ENCODE results near the gene NR2E1.

The NR2E1 gene

DNA sequence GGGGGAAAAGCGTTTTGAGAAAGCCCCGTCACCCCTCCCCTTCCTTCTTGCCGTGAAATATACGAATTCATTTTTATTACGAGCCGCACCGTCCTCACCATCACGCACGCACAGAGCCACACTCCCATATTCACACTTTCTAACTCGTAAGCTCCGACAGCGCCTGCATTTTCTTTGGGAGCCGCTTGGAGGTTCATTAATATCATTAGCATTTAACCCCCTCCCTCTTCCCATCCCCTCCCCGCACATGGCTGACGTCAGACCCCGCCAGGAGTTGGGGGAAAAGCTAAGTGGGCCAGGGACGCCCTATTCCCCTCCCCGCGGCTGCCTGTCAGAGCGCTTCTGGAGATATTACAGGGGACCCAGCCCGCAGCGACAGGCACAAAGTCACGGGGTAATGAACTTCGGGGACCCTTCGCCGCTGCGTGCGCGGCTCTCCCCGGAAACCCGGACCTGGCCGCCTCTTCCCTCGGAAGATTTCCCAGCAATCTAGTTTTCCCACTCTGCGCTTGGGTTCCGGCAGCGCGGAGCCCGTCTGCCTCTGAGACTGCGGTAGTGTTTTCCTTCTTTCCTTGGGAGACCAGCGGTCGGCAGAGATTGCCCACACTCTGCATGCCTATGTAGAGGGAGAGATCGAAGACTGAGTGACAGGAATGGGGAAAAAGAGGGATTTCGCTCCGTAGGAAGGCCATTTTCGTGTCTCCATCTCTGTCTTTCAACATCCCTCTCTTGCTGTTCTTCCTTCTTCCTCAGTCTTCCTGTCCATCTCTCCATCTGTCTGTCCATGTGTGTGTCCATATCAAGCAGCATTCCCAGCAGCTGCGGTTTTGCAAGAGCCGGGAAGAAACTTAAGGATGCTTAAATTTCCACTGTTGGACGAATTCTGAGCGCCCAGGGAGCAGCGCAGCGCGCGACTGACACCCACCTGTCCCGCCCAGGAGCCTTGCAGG lies at the start of gene NR2E1:
Gene NR2E1, plus strand, starts transcription at position 309 of the 950 bp plus-strand sequence. CDS start 744 bp downstream, outside the sequence.
- no peak for DNase-seq

DNA sequence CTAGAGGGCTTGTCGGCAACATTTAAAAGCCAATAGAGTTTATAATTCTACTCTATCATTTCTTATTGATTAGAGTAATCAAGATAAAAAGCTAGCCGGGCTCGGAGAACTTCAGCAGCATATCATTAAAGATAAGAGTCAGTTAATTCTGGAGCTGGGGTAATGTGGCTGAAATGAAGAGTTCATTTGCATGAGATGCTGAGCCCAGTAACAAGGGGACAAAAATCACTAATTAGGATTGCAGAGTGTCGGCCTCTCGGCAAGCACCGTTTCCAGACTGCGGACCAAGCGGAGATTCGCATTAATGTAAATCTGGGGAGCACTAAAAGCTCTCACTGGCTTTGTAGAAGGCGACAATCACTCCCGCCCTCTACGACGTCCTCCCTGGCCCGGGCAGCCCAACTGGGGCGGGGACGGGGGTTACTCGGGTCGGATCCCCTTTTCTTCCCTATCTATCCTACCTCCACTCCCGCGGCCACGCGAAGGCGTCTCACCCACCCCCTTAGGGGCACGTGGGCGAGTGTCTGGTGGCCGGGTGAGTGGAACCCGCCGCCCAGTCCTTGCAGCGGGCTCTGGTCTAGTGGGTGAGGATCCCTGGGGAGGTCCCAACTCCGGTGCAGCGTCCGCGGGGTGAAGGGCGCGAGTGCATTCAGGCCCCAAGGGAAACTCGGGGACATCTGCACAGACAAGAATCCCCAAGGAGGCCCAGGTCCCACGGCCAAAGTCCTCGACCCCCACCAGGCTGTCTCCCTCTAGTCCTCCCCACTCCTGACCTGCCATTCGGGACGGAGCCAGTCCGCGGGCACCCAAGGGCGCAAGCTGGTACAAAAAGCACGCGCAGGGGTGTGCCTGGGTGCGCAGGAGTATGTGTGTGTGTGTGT lies 49.0 kb upstream of the NR2E1 start:
- DNase-seq, result no peak

DNA sequence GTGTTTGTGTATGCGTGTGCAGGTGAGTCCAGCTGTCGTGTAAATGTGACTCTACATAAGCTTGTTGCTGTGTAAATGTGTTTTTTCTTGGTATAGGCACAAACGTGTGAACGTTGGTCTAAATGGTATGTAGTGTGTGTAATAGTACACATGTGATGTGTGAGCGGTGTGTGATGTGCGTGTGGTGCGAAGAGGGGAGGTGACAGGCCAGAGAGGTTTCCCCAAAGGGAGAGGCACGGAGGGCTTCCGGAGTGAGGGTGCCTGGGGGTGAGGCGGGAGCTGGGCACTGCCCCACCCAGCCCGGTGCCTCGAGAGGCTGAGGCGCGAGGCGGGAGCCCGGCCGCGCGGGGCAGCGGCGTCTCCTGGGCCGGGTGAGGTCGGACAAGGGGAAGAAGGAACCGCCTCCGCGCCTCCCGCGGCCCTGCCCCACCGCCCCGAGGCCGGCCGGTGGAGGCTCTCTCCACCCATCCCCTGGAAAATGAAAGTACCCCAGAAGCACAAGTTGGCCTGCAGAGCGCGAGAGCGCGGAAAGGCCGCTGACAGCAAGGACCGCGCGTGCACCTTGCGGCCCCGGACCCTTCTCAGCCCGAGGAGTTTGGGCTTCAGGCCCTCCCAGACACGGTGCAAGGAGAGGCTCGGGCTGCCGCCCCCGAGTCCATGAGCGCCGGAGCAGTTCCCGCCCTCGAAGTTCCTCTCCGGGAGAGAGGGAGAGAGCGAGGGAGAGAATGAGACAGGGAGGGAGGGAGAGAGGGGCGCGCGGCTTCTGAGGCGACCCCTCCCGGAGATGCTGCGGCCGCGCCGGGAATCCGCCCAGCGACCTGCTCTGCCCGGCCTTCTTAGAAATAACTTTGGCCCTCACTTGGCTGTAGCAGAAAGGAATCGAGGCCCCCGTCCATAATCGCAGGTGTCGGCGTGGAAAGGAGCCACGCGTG lies 48.1 kb upstream of the NR2E1 start:
- DNase-seq, result no peak

DNA sequence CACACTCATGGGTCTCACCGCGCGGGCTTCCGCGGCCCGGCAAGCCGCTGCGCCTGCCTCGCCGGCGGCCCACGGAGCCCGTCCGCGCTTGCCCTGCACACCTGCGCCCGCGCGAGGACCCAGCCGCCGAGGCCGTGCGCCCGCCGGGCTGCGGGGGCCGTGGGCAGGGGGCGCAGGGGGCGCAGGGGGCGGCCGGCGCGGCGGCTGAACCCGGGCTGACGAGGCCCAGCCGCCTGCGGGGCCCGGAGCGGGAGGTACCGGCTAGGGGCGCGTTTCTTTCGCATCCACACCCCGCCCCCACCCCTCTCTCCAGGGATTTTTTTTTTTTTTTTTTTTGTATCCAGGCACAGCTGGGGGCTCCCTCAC lies 47.5 kb upstream of the NR2E1 start:
- no peak for DNase-seq

DNA sequence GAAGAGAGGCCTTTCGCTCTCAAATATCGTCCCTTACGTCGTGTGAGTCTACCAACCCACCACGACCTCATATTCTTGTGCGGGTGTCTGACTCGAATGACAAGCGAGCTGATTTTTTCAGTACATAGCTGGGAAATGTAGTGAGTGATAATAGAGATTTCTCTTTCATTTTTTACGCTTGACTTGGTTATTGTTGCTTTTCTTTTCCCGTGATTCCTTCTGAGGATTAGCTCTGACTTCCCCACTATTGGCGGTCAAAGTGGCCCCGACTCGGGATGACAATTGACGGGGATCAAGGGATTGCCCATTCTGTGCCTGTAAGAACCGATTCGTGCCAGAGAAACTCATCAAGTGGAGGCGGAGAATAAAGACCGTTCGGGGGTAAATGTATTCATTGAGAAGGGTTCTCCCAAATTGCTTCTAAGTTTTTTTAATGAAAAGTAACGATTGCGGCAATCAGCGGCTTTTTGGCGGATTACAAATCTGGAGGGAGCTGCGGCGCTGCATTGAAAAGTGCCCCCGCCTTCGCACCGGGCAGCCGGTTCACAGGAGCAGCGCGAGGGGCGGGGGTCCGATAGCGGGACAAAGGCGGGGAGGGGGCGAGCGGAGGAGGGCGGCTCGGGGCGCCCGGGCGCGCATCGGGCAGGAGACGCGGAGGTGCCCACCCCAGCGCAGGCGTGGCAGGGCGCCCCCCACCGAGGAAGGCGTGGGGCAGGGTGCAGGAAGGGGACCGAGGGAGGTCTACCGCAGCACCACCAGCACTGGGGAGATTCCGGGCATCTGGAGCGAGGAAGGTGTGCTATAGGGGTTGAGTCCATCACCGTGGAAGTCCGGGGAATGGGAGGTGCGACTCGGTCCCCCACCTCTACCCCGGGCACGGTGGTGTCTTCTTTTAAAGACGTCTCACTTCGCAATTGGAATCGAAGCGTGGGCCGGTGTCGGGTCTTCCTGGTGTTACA lies 46.7 kb upstream of the NR2E1 start:
- no peak for DNase-seq

DNA sequence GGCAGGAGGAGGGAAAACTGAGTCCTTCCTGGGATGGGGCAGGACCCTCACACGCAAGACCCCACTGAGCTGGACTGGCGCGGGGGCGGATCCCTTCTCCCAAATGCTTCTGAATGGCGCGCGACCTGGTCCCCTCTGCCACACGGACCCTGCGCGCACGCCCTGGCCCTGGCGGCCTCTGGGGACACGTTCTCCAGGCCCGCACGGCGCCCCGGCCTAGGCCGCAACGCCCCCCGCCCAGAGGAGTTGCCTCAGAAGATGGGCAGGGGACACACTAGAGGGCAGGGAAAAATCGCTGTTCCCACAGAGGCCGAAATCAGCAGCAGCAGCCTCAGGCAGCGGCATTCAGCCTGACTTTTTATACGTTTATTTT lies 46.1 kb upstream of the NR2E1 start:
- no peak for DNase-seq

DNA sequence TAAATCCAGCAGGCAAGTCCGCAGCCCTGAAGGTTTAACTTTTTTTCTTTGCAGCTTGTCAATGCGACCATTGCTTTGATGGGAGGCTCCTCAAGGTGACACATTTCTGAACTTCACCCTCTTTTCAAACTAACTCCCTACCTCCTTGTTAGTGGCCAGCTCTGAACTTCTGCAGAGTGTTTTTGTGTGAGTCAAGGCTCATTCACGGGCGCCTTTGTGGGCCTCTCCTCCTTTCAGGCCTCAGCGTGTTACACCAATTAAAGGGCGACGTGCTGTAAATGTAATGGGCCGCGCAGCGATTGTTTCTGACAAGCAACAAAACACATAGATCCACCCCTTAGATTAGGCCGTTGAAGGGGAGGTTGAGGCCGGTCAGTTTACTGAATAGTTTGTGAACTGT lies 45.5 kb upstream of the NR2E1 start:
- no peak for DNase-seq

DNA sequence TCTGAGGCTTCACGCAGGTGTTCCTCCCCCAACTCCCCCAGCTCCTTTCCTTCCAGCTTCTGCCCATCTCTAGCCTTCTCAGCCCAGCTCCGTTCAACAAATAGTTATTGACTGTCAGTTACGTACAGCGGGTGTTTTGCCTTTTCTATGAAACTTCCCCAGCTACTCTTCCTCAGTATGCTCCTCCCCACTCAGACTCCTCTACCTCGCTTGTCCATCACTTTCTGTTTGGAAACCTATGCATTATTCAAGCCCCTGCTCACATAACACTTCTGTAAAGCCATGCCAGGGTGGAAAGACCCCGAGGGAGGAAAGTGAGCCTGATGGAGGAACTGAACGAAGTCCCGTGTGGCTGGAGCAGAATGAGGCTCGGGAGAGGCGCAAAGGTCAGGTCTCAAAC lies 44.2 kb upstream of the NR2E1 start:
- no peak for DNase-seq

DNA sequence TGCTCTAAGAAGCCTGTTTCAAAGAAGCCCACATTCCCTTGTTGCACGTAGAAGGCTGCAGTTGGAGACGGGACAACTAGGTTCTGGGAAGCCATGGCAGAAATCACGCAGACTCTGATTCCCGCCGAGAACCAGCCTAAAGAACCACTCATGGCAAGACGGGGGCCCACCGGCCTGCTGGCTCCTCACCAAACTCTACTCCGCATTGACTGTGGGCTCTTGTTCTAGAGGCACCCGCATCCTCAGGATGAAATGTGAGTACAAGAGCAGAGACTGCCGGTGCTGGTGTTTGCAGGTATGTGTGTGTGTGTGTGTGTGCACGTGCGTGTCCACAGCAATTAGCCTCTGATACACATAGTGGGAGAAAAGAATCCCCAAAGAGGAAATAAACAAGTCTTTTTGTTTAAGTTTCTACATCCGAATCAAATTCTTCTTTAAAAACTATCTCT lies 42.3 kb upstream of the NR2E1 start:
- DNase-seq, result no peak

DNA sequence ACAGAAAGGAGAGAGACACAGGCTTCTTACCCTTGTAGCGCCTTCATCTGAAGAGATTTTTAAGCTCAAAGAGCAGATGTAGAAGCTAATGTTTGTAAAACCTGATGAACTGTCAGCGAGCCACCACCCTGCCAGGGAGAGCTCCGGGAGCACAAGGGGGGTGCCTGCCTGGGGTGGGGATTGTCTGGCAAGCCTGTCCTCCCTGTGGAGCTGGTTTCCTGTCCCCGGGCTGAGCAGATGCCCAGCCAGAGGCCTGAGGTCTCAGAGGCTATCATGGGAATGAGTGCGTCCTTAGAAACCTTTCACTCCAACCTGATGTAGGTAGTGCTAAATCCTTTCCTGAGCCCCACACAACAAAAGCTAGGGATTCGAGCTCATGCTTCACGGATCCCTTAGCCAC lies 41.9 kb upstream of the NR2E1 start:
- no peak for DNase-seq

DNA sequence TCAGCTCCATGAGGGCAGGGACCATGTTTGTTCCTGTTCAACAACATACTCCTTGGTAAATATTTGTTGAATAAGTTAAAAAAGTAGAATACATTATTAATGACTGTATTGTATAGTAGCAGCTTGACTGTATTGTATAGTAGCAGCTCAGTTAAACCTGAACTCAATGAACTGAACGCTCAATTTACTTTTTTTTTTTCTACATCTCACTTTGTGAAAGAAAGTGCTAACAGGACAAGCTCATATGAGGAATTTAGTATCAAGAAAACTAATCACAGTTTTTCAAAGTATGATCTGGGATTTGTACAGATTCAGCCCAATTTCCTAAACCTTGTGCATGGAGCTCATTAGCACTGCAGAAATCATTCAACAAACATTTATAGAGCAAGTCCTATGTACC lies 38.8 kb upstream of the NR2E1 start:
- no peak for DNase-seq

DNA sequence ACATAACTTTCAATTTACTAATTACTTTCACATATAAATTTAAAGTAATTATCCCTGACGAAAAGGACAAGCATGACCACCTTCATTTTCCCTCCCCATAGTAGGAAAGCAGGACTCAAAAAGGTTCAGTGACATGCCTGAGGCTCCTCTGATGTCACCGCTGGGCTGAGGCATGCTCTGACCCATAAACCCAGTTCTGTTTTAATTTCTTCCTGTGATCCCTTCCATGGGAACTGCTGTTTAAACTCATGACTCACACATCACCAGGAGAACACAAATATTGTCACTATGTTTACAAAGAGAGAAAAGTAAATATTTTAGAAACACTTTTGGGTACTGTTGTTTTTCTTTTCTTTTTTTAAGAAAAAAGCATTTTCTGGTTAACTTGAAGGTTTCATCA lies 38.0 kb upstream of the NR2E1 start:
- DNase-seq, result no peak

DNA sequence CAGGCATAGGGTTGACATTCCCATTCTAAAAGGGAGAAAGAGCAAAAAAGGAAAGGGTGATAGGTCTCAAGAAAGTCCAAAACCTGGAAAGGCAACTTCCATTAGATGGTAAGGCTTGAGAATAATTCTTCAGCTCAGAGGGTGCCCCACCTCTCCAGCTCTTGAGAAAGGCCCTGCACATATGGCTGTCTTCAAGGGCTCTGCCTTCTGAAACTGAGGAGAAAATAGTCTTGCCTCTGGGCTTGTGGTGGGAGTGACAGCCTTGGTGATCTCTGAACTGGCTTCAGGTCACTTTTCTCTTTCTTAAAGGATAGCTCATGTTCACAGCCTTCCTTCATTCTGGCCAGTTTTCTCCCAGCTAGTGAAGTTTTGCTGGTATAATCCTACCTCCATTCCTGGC lies 35.6 kb upstream of the NR2E1 start:
- no peak for DNase-seq

DNA sequence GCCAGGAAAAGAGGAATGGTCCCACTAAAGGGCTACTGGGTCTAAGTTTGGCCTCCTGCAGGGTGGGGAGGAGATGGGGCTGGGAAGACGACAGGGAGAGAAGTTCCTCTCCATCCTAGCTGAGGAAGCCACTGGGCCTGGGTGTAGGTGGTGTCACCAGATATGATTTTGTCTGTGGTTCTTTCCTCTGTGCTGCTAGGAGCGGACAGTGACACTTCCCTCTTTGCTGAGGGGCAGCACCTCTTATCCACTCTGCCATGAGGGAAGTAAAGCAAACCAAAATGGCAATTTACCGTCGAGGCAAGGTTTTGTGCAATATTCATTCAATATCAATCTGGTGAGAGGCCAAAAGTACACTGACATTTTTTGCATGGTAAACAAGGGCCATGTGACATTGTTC lies 33.0 kb upstream of the NR2E1 start:
- DNase-seq, result no peak

DNA sequence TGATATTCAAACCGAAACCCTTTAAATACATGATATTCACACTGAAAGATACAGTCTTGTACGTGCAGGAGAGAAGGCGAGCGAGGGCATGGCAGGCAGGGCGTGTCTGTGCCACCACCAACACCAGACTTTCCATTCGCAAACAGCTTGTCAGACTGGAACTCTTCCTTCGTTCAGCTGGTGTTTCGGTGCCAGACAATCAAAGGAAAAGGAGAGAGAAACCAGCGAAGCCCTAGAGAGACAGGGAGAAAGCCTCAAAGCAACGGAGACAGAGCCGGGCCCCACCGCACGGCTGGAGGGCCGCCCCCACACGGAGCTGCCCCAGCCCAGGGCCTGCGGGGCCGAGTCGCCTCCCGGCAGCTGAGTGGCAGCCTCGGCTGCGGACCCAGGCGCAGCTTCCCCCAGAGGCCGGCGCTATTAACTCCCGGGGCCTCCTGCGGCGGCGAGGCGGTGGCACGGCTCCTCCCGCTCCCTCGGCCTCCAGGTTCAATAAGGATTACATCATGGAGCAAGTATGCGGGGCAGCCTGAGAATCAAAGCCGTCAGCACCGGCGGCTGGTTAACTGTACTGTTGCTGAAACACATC lies 32.1 kb upstream of the NR2E1 start:
- no peak for DNase-seq

DNA sequence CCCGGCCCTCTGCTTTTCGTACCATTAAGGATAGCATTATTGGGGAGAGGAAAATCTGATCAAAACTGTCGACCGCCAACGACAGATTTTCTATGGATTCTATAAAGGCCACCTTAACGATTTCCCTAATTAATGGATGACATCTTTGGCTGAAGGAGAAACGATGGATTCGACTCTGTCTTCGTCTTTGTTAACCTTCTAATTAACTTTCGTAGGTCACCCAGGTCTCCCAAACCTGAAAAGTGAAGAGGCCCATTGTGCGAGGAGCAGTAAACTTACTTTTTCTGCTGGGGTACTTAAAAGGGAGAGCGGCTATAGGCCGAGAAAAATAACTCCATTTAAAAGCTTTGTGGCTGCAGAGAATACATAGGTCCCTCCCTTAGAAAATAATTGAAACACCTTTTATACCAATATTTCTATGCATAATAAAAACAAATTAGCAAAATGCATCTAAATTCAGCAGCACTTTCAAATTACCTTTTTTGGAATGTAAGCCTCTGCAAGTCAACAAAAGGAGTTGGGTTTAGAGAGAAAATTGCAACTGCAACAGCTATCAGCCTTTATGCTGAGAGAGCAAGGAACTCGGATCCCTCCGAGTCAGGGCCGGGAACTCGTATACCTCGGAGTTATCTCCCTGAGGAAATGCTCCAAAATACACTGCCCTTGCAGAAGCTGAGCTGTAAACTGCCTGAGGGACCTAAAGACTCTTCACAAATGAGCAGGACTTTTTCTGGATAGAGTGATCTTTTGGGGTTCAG lies 31.4 kb upstream of the NR2E1 start:
- no peak for DNase-seq

DNA sequence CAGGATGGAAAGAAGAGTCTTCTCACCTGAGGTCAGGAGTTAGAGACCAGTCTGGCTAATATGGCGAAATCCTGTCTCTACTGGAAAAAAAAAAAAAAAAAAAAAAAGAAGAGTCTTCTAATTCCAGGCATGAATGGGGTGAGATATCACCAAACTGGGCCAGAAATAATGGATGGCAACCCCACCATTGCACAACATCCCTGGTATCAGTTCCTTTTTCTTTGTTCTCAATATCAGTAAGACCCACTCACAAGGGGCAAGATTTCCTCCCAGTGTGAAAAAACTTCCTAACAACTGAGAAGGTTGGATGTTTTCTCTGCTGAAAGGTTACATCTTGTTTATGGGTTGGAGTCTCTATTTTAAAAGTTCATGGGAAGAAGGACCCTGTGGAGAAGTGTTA lies 23.6 kb upstream of the NR2E1 start:
- no peak for DNase-seq

DNA sequence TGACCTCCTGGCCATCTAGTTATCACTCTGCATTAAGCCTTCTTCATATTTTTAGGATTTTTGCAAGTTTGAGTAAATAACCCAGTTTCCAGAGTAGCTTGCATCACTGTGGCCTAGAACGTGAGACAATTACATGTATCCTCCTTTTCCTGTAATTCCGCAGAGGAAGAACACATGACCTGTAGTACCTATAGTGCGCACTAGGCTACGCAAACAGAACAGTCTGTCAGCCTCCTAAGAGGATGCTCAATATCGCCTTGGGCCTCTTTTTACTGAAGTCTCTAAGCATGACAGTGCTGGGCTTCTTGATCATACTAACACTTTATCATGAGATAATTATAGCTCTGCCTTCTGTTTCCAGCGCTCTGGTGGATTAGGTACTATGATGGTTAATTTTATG lies 20.2 kb upstream of the NR2E1 start:
- DNase-seq, result no peak

DNA sequence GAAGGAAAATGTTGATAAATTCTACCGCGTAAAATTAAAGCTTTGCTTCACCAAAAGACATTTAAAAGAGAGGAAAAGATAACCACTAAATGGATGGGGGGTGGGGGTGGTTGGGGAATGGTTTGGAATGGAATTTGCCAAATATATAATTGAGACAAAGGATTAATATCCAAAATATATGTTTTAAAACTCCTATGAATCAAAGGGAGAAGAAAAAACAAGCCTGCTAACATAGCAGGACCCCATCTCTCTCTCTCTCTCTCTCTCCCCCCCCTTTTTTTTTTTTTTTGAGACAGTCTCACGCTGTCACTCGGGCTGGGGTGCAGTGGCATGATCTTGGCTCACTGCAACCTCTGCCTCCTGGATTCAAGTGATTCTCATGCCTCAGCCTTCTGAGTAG lies 13.4 kb upstream of the NR2E1 start:
- no peak for DNase-seq

DNA sequence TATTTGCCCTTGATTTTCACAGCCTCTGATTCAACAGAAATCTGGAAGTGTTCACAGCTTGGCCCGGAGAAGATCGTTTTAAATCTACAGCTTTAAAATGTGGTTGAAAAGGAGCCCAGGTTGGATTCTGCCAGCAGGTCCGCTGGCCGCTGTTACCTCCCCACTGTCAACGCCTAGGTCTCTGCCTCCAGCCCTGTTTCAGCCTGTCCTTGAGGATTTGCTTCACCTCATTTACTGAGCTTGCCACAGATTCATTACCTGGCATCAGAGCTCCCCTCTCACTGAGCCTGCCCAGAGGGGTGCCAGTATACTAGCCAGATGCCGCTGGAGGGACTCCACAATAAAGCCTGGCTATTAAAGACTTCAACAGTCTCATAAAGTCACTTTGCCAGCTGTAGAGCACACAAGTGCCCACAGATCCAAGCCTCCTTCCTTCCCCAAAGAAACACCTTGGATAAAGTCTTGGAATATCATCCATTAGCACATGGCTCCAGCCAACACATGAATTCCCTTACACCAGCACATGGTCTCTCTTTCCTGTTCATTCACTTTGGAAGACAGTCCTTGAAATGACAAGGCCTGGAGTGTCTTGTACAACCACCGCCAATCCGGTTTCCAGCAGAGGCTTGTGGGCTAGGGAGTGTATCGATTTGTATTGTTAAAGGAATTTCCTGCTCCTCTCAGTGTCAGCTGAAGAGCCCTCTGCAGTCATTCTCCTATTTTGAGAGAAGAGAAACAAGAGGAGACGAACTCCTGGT lies 9.5 kb upstream of the NR2E1 start:
- no peak for DNase-seq

Measured in activated CD4-positive, CD25-positive, alpha-beta regulatory T cell treated with anti-CD3 and anti-CD28 coated beads, Interleukin-2, amount 50 U/mL, for 72 hours (primary cell).